Stimulated activated CD4-positive, alpha-beta T cell treated with anti-CD3 and anti-CD28 coated beads, Interleukin-4, amount 100 ng/mL, for 4 hours (primary cell): ENCODE results near the gene SLC25A38.

Experiments used
- DNase-seq, 2 experiments: peaks; one replicate each; pipeline ENCODE4 v3.0.0-alpha.2; 2020

SLC25A38 gene

GRCh38 chr3:39378088-39378487 lies 5.1 kb upstream of the SLC25A38 start:
- peak; percentile 36 to 50 for DNase-seq

DNA sequence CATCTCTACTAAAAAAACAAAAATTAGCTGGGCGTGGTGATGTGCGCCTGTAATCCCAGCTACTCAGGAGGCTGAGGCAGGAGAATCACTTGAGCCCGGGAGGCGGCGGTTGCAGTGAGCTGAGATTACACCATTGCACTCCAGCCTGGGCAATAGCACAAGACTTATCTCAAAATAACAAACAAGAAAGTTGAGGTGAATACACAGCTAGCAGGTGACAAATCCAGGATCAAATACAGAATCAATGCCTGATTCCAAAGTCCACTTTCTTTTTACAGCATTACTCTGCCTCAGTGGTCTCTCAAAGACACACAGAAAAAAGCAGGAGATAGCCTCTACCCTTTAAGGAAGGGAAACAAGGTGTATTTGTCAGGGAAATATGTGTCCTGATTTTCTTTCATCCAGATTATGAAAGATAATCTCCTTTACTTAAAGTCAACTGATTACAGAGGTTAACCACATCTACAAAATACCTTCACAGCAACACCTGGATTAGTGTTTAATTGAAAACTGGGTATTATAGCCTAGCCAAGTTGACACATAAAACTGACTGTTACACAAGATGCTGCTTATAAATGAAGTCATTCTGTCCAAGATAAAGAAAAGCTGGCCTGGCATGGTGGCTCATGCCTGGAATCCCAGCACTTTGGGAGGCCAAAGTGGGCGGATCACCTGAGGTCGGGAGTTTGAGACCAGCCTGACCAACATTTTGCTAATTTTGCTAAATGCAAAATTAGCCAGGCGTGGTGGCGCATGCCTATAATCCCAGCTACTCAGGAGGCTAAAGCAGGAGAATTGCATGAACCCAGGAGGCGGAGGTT lies 4.0 kb upstream of the SLC25A38 start:
- no peak for DNase-seq

- no peak for DNase-seq
These were observed 3.4 kb upstream of the SLC25A38 start for GRCh38 chr3:39379778-39380155.

GRCh38 chr3:39381432-39381831 lies 1.7 kb upstream of the SLC25A38 start:
- DNase-seq = no peak

DNA sequence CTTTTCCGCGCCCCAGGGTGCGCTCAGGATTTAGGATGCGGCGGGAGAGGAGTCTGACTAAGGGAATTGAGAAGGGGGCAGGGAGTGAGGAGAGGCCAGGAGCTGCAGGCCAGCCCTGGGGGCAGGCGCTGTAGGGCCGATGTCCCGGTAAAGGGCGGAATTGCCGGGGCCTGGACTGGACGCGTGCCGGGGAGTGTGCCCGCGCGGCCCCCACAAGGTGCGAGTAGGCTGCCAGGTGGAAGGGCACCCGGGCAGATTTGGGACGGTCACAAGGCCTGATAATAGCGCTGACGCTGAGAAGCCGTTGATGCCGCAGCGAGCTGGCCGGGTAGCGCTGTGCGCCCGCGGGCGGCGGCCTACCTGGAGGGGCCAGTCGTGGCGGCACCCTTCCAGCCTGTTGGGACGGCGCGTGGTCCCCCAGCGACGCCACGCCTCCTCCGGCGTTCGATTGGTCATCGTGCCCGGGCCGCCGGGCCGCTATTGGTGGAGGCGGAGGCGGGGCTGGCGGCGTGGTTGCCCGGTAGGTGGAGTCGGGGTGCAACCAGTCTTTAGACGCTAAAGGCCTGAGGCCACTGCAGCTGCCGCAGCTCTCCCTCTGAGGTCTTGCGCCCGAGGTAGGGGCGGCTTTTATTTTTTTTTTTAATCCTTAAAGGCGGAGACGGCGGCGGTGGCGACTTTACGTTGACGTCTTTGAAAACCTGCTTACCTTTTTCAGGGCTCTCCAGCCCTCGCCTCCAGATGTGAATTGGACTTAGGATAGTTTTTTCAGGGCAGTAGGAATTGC lies 903 bp downstream of the SLC25A38 start:
- peak; percentile 92 to 96 for DNase-seq

DNA sequence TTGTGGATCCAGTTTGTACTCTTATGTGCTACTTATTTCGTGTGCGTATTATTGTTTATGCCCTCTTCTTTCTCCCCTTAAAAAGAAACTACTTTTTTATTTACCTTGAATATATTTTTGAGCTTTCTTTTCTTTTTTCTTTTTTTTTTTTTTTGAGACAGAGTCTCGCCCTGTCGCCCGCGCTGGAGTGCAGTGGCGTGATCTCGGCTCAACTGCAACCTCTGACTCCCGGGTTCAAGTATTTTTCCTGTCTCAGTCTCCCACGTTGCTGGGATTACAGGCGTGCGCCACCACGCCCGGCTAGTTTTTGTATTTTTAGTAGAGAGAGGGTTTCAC lies 1.5 kb downstream of the SLC25A38 start:
- DNase-seq = no peak

- peak in 1 of 2 experiments; percentile 11 for DNase-seq
These were observed 2.4 kb downstream of the SLC25A38 start for GRCh38 chr3:39385456-39386090.

- no peak for DNase-seq
These were observed 3.1 kb downstream of the SLC25A38 start for GRCh38 chr3:39386318-39386717.

DNA sequence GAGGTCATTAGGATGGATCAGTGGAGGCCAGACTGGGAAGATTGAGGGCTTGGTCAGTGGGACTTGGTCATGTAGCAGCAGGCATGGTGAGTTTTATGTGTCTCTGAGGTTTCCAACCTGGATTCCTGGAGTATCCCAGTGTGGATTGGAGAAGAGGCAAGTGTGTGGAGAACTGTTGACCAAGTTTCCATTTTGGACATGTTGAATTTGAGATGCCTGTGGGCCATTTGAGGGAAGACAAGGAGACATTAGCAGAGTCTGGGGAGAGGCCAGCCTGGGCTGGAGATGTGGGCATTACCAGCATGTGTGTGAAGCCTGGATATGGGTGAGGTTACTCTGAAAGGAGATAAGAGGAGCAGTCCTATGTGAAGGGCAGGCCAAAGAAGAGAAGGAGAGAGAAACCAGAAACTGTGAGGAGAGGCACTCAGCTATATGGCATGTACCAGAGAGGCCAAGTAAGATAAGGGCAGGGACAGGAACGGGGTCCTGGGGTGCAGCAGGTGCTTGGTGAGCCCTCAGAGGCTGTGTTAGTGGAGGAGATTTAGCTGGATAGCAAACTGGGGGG lies 4.3 kb downstream of the SLC25A38 start:
- DNase-seq = no peak

- DNase-seq = no peak
These were observed 5.0 kb downstream of the SLC25A38 start for GRCh38 chr3:39388153-39388552.

- no peak for DNase-seq
These were observed 5.6 kb downstream of the SLC25A38 start for GRCh38 chr3:39388741-39389248.

- no peak for DNase-seq
These were observed 7.0 kb downstream of the SLC25A38 start for GRCh38 chr3:39390181-39390580.

GRCh38 chr3:39396690-39397089 lies 13.5 kb downstream of the SLC25A38 start:
- DNase-seq = no peak

- no peak for DNase-seq
These were observed 15.5 kb downstream of the SLC25A38 start for GRCh38 chr3:39398700-39399099.

DNA sequence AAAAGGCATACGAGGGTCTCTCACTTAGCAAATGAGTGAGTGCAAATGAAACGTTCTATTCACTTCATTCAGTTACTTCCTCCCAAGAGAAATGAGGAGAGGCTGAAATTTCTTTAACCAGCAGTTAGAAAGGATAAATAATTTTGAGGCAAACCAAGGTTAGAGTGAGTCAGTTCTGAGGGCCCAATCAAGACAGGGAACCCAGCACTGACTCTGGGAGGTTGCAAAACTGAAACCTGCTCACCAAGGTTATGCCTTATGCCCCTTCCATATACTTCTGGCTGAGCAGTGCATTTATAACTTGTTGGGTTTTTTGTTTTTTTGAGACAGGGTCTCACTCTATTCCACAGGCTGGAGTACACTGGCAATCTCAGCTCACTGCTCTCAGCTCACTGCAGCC lies 18.8 kb downstream of the SLC25A38 start:
- DNase-seq = no peak

- DNase-seq = no peak
These were observed 21.9 kb downstream of the SLC25A38 start for GRCh38 chr3:39404943-39405686.

GRCh38 chr3:39405687-39406367 lies 22.7 kb downstream of the SLC25A38 start:
- no peak for DNase-seq

GRCh38 chr3:39406368-39407258 lies 23.4 kb downstream of the SLC25A38 start, which contains the start of gene RPSA:
TSS of gene RPSA (plus strand) at chr3:39406720. CDS start at chr3:39407654, 934 bp downstream.
- peak; percentile 85 to 96 for DNase-seq

DNA sequence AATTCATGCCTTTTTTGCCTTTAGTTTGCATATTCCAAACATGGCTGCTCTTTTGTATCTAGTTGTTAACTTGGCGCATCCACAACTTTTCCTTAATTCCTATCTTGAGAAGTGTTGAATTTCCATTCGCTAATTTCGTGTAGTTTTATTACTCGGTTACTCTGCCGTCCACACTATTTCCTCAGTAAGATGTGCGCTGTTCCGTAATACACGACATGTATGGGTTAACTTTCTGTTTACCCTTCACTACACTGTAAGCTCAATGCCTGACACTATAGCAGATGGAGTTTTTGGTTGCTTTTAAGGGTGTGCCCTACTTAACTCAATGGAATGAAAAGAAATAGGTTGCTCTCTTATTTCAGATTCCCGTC lies 24.1 kb downstream of the SLC25A38 start:
- no peak for DNase-seq

GRCh38 chr3:39407773-39408492 lies 24.8 kb downstream of the SLC25A38 start:
- no peak for DNase-seq
